B cell (primary cell): ENCODE data around the gene PTEN. TPM values are rescaled to one million over a fixed set of nuclear protein-coding genes. Genes with fewer than 3 reads are reported as not detected.
"Not testable (repeated sequence)": the region's sequence is repeated elsewhere in the genome, so short reads cannot be mapped to it uniquely, and the experiment has no call there.

ENCODE experiments used
- ATAC-seq: fragments of 200-7000 bp; cut with Tn5 transposase; one replicate; pipeline ENCODE4 v1.10.0; 2021; ENCODE audit warnings: low read depth, mild to moderate bottlenecking, moderate number of reproducible peaks, moderate library complexity
- CTCF ChIA-PET: fragments of 350-600 bp; sonication (Branson Sonifier 250); formaldehyde crosslinking; loops from one replicate; lab custom pipeline; 2021; ENCODE audit warnings: antibody characterized with exemption, inconsistent platforms; lab: Charles Lee
- POLR2A ChIA-PET: fragments of 350-600 bp; sonication (Branson Sonifier 250); formaldehyde crosslinking; loops from one replicate; lab custom pipeline; 2021; ENCODE audit warnings: antibody characterized with exemption; lab: Charles Lee
- DNase-seq: peaks from one replicate; pipeline ENCODE4 v3.0.0; 2013
- H2AFZ ChIP-seq: 2 replicates; pipeline ENCODE4 v1.6.1; 2012; ENCODE audit warnings: mild to moderate bottlenecking, low read depth, low read length; ENCODE audit not compliant: insufficient read depth, poor library complexity, severe bottlenecking
- H3K27ac ChIP-seq, 2 donors: 1 replicate in 1 of 2; 2 replicates in 1 of 2; pipeline ENCODE4 v1.5.1; 2012 to 2013; ENCODE audit warnings: low read length in 2 of 2, mild to moderate bottlenecking in 2 of 2, moderate library complexity in 1 of 2
- H3K27me3 ChIP-seq, 4 experiments: fragments of 200-600 bp in 1 of 4; sonication (generic) in 1 of 4; replicated peaks in 1 of 4; 1 replicate in 2 of 4; 2 replicates in 2 of 4; pipeline versions ENCODE4 v1.6.1 to v1.7.0; 2013 to 2016; ENCODE audit warnings: low read length in 3 of 4, mild to moderate bottlenecking in 2 of 4, mixed read lengths in 1 of 4, moderate library complexity in 1 of 4; ENCODE audit not compliant: insufficient read depth in 4 of 4, control insufficient read depth in 3 of 4; ENCODE audit errors: control extremely low read depth in 1 of 4
- H3K36me3 ChIP-seq, 2 experiments: replicated peaks in 1 of 2; 1 replicate in 1 of 2; 2 replicates in 1 of 2; pipeline versions ENCODE4 v1.6.1 to v1.7.1; 2013; ENCODE audit warnings: low read length in 1 of 2; ENCODE audit not compliant: insufficient read depth in 2 of 2, control insufficient read depth in 1 of 2; ENCODE audit errors: control extremely low read depth in 1 of 2, extremely low read depth in 1 of 2
- H3K4me1 ChIP-seq, 2 donors: fragments of 200-600 bp in 1 of 2; sonication (generic) in 1 of 2; 1 replicate in 1 of 2; 2 replicates in 1 of 2; pipeline versions ENCODE4 v1.5.1 to v1.6.1; 2013 to 2017; ENCODE audit warnings: low read length in 2 of 2; ENCODE audit not compliant: control insufficient read depth in 2 of 2, insufficient read depth in 2 of 2
- H3K4me2 ChIP-seq: replicated peaks from 2 replicates; pipeline ENCODE3; 2012; ENCODE audit warnings: mild to moderate bottlenecking, low read depth, low read length; ENCODE audit not compliant: poor library complexity, severe bottlenecking
- H3K4me3 ChIP-seq, 5 experiments: fragments of 200-600 bp in 1 of 5; sonication (generic) in 1 of 5; 1 replicate in 3 of 5; 2 replicates in 2 of 5; pipeline versions ENCODE4 v1.5.1 to v1.7.0; 2011 to 2016; ENCODE audit warnings: low read length in 4 of 5, mild to moderate bottlenecking in 4 of 5, low read depth in 2 of 5, control low read depth in 1 of 5, moderate library complexity in 1 of 5; ENCODE audit not compliant: insufficient read depth in 1 of 5; ENCODE audit errors: control extremely low read depth in 1 of 5, extremely low read depth in 1 of 5
- H3K79me2 ChIP-seq: fragments of 200-600 bp; sonication (generic); one replicate; pipeline ENCODE4 v1.6.0; 2016; ENCODE audit warnings: low read length; ENCODE audit not compliant: control insufficient read depth, insufficient read depth
- H3K9ac ChIP-seq: fragments of 200-600 bp; sonication (generic); 2 replicates; pipeline ENCODE4 v1.6.1; 2017; ENCODE audit warnings: mild to moderate bottlenecking, low read length, moderate library complexity
- H3K9me3 ChIP-seq, 3 donors: one replicate each; pipeline versions ENCODE4 v1.6.1 to v1.7.1; 2013; ENCODE audit warnings: low read length in 2 of 3; ENCODE audit not compliant: control insufficient read depth in 2 of 3, insufficient read depth in 1 of 3; ENCODE audit errors: control extremely low read depth in 1 of 3
- H4K20me1 ChIP-seq: 2 replicates; pipeline ENCODE4 v1.6.0; 2012; ENCODE audit warnings: mild to moderate bottlenecking, low read length; ENCODE audit not compliant: insufficient read depth, control insufficient read depth, poor library complexity, severe bottlenecking
- H3K27ac Mint-ChIP-seq: one replicate; pipeline ENCODE4 v1.8.0; 2021; ENCODE audit warnings: mixed read lengths
- H3K27me3 Mint-ChIP-seq: one replicate; pipeline ENCODE4 v1.8.0; 2021; ENCODE audit warnings: mixed read lengths
- H3K4me1 Mint-ChIP-seq: one replicate; pipeline ENCODE4 v1.8.0; 2021; ENCODE audit warnings: mixed read lengths
- H3K4me3 Mint-ChIP-seq: one replicate; pipeline ENCODE4 v1.8.0; 2021; ENCODE audit warnings: mixed read lengths
- H3K9me3 Mint-ChIP-seq: one replicate; pipeline ENCODE4 v1.8.0; 2022; ENCODE audit warnings: mixed read lengths; ENCODE audit not compliant: insufficient read depth
- EZH2 ChIP-seq: IDR thresholded peaks from 2 replicates; pipeline ENCODE4 v1.6.1; 2012; ENCODE audit warnings: borderline replicate concordance, low read depth, mild to moderate bottlenecking, moderate library complexity, low read length; ENCODE audit not compliant: insufficient read depth, poor library complexity, severe bottlenecking
- WGBS: methylation state at CpG from one replicate; pipeline ENCODE4 v1.1.5; 2013; ENCODE audit warnings: missing lambda C conversion rate; ENCODE audit not compliant: insufficient coverage; 5-methylcytosine and 5-hydroxymethylcytosine counted together
- intact Hi-C: fragments of 100-400 bp; cut with micrococcal nuclease; formaldehyde crosslinking; loops from one replicate; pipeline ENCODE4 v1.10.0; 2022
- polyA plus RNA-seq: library from polyadenylated mRNA; depleted of rRNA; stranded (reverse); fragments of >200 nt; gene quantifications from 2 replicates; pipeline ENCODE4 v1.2.3, GENCODE V29; 2012
- total RNA-seq, 2 donors: library from RNA; stranded (reverse); fragments of 120-200 nt in 1 of 2; gene quantifications; 1 replicate in 1 of 2; 2 replicates in 1 of 2; pipeline versions ENCODE4 v1.2.3 to v1.2.4, GENCODE V29; 2013 to 2022
- TF ChIP-seq, protein P1 (sequence below): fragments of 200-600 bp; IDR thresholded peaks from one replicate; pipeline ENCODE4 v1.8.0; 2022; ENCODE audit warnings: antibody characterized with exemption, mild to moderate bottlenecking

Gene PTEN
- total and polyA plus RNA-seq, 2 donors (not counting 1 experiment from before 2014, with no cell fraction given) = 15.2 to 114 TPM

DNA sequence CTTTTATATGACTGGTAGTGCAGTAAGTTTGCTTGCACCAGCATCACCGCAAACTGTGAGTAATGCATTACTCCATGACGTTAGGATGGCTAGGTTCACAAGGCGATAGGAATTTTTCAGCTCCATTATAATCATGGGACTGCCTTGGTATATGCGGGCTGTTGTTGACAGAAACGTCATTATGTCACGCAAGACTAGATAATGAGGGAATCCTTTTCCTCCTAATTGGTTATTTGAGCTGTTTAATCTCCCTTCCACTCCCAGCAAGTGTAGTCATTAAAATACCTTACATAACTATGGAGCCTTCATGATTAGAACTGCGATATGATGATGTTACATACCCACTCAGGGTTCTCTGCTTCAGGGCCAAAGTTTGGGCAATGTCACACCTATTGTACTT lies 17.4 kb upstream of the PTEN start:
- intact Hi-C loops = no loop called here
- WGBS = no CpG with 5 or more reads among the region's 7 CpGs
- POLR2A ChIA-PET = no interaction called here
- CTCF ChIA-PET = interaction anchor here (0.7 to 9.0 kb wide), 4 partner anchors 13 to 708 kb away, joined by 3 to 117 read pairs (median 4); no protein-coding TSS in a partner anchor
- Mint-ChIP-seq H3K9me3 (no peaks in the 10 kb centered on the region), H3K4me3 (no peak overlapping the region), H3K4me1 (peaks cover 3% of the 10 kb centered on the region), H3K27ac (no peak overlapping the region), H3K27me3 (no peaks in the 10 kb centered on the region)
- H3K79me2 ChIP-seq = no peaks in the 10 kb centered on the region
- no peak overlapping the region for H3K4me3 ChIP-seq
- no peak overlapping the region for H2AFZ ChIP-seq
- ATAC-seq (no peak), DNase-seq (no peak)
- peaks cover 0 to 2% of the 10 kb centered on the region in 2 donors for H3K4me1 ChIP-seq
- no peak for TF ChIP-seq EZH2
- TF ChIP-seq, protein P1, sequence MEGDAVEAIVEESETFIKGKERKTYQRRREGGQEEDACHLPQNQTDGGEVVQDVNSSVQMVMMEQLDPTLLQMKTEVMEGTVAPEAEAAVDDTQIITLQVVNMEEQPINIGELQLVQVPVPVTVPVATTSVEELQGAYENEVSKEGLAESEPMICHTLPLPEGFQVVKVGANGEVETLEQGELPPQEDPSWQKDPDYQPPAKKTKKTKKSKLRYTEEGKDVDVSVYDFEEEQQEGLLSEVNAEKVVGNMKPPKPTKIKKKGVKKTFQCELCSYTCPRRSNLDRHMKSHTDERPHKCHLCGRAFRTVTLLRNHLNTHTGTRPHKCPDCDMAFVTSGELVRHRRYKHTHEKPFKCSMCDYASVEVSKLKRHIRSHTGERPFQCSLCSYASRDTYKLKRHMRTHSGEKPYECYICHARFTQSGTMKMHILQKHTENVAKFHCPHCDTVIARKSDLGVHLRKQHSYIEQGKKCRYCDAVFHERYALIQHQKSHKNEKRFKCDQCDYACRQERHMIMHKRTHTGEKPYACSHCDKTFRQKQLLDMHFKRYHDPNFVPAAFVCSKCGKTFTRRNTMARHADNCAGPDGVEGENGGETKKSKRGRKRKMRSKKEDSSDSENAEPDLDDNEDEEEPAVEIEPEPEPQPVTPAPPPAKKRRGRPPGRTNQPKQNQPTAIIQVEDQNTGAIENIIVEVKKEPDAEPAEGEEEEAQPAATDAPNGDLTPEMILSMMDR = no peak
- no peaks in the 10 kb centered on the region for H3K36me3 ChIP-seq
- H3K9me3 ChIP-seq = no peaks in the 10 kb centered on the region
- no peak overlapping the region for H3K27ac ChIP-seq
- H3K27me3 ChIP-seq = no peaks in the 10 kb centered on the region
- H4K20me1 ChIP-seq = no peaks in the 10 kb centered on the region
- no peak overlapping the region for H3K9ac ChIP-seq
- no peak overlapping the region for H3K4me2 ChIP-seq

DNA sequence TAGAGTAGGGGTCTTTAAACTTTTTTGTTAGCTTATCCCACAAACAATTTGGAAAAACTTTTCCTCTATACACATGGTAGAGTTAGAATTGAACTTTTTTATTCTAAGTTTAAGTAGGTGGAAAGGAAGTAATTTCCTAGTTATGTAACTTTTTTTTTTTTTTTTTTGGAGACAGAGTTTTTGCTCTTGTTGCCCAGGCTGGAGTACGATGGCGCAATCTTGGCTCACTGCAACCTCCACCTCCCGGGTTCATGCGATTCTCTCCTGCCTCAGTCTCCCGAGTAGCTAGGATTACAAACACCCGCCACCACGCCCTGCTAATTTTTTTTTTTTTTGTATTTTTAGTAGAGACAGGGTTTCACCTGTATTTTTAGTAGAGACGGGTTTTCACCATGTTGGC lies 16.7 kb upstream of the PTEN start:
- H3K27ac Mint-ChIP-seq, H2AFZ ChIP-seq, H3K4me3 ChIP-seq, intact Hi-C loops, H3K27me3 Mint-ChIP-seq, H4K20me1 ChIP-seq, POLR2A ChIA-PET, H3K79me2 ChIP-seq, H3K27ac ChIP-seq, DNase-seq, H3K4me3 Mint-ChIP-seq, H3K9me3 ChIP-seq, H3K4me1 ChIP-seq, H3K9me3 Mint-ChIP-seq, H3K27me3 ChIP-seq, H3K4me2 ChIP-seq, H3K4me1 Mint-ChIP-seq, H3K9ac ChIP-seq, H3K36me3 ChIP-seq, ATAC-seq: not testable (repeated sequence)
- WGBS = 100% methylated on average over 4 of the region's 8 CpGs
- CTCF ChIA-PET = interaction anchor here (0.7 to 9.0 kb wide), 3 partner anchors 29 to 708 kb away, joined by 3 to 117 read pairs (median 3); no protein-coding TSS in a partner anchor
